ENCODE measurements around the gene MOV10.
A peak's percentile ranks its signal among the peaks of the same experiment; 100 is the strongest.
"Not testable (repeated sequence)": the region's sequence is repeated elsewhere in the genome, so short reads cannot be mapped to it uniquely, and the experiment has no call there.

Gene MOV10

DNA sequence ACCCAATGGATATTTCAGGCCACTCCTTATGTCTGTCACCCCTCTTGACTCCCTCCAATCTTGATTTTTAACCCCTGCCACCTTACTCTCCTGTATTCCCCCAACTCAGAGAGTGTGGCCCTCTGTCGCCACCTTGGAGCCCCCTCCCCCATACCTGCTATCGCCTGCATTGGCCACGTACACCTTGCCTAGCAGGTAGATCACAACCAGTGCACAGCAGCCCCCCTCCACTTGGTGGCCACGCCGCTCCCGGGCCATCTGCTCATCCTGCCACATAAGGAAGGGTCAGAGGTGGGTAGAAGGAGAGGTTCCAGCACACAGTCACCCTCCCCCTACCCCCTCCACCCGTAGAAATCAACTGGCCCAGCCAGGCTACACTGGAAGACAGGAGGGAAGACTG lies 37.7 kb downstream of the MOV10 start:
- no peak for DNase-seq (ENCODE audit: low read depth in 2 of 2)

DNA sequence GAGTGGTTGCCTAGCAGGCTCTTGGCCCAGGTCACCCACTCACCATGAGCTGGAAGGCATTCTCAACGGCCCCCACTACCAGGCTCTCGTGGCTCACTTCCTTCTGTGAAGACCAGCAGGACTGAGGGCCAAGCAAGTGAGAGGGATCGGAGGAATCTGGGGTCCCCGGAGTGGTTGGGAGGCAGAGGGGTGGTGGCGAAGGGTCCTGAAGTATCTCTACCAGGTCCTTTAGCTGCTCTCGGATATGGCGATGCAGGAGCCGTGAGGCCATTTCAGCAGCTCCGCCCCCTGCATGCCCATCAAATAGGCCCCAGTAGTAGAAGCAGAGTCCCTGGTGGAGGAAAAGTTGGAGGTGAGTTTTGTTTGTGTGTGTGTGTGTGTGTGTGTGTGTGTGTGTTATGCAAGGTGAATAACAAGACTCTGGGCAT lies 38.3 kb downstream of the MOV10 start:
- DNase-seq (ENCODE audit: low read depth in 2 of 2) = no peak

DNA sequence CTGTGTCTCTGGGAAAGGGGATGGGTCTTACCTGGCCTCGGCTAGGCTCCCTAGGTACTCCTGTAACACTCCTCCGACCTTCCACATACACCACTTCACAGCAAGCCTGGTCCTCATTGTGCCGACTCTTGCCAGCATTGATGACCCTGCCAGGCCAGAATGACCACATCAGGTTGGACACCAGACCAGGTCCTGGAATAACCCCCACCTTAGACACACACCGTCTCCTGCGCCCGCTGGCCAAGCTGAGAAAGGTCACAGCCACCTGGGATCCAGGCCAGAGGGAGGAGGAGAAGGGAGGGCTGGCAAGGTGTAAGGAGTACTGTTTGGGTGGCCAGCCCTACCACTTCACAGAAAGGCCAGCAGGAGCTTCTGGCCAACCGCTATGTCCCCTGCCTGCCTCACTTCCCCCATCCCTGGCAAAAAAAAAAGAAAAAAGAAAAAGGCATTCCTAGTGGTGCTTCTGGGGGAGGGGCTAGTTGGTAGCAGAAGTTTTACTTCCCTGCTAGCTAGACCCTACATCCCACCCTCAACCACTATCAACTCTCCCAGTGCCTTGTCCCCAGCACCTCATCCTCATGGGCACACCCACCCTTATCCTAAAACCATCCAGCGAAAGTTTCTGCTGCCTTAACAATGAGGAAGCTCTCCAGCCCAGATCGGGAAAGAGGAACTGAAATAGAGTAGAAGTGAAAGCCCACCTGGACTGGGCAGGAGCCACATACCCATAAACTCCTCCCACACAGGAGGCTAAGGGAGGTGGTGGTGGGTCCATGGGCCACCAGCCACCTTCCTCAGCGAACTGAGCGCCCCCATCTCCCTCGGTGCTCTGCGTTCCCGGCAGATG lies 39.2 kb downstream of the MOV10 start:
- DNase-seq (ENCODE audit: low read depth in 2 of 2) = no peak

DNA sequence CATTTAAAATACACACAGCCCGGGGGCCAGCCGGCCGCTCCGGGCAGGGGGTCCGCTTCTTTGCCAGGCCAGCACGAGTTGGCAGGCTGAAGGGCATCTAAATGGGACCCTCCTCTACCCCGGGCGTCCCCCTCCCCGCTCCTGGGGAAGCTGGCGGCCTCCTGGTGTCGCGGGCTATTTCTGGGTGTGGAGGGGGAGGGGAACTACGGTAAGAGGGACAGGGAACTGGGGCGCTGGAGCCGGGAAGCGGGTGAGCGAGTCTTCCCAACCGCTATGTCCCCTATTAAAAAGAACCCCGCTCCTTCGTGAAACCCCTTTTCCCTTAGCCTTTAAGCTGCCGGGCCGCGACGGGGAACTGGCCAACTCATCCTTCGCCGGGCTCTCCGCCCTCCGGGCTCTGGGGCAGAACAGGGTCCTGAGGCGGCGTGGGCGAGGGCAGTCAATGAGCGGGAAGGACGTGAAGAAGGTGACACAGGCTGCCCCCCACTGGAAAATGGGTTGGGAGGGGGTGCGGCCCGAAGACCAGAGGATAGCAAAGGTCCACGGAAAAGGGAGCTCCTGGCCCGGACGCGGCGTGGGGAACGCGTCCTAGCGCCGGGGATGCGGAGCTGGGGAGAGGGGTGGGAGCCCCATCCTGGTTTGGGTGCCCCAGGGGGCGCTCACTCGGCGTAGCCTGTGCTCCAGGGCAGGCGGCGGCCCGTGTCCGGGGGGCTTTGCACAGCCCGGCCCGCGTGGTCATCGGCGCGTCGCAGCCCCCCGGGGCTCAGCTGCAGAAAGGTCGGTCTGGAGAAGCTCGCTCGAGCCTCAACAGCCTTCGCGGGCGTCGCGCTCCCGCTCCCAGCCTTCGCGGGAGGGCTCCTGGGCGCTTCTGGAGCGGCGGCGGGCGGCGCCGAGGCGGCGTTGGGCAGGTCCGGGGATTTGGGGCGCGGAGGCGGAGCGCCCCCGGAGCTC lies 40.1 kb downstream of the MOV10 start:
- no peak for DNase-seq (ENCODE audit: low read depth in 2 of 2)

DNA sequence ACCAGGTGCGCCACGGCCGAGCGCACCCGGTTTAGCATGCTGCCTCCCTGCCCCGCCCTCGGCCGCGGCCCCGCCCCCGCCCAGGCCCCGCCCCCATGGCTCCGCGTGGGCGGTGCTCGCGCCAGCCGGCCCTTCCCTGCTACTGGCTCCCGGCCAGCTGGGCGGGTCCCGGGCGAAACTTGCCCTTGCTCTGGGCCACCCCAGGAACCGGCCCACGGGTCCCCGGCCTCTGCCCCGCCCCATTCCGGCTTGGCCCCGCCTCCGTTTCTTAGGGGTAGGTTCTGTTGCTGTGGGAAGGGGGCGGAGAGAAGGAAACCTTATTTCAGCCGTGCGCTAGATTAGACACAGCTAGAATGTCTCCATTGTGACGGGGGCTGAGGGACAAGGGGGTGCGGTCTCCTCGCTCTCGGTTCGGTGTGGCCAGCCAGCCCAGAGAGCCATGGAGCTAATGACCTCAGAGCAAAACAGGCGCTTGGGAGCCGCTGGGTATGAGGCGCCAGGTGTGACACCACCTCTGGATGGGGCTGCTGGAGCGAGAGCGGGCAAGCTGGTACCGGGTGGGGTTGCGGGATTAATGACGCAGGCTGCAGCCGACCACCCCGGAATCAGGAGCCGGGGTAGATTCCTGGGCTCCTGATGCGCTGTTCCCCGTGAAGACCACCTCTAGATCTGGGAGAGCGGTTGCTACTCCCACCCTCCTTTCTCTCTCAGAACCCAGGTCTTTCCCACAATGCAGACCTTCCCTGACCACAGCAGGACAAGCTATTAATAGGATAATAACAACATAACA lies 41.0 kb downstream of the MOV10 start, which contains the start of gene PPM1J:
Gene PPM1J (minus strand): TSS at position 69 of the 790 bp plus-strand sequence. CDS start 31 bp downstream, at position 38.
- DNase-seq (ENCODE audit: low read depth in 2 of 2) = peak; percentile 73 to 77

DNA sequence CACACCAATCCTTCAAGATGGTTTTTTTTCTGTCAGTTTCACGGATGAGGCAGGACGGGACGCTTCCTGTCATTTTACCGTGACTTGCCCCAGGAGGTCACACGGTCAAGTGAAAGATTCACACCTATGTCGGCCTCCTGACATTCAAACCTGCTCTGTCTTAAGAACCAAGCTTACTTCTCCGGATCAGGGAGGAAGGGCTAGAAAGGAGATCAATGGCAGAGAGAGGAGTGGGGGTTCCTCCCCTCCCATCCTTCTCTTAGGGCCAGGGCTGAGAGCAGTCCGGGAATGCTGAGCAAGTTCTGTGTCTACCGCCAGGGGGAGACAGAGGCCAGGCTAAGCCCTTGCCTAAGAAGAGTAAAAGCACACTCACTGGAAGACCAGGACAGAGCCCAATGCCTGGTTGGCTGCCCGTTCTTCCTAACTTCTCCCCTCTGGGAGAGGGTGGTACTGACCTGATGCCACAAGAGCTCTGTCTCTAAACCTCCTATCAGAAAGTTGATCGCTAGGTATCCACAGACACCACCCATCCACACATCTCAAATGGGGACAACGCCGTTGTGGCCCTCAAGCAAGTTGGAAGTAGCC lies 41.8 kb downstream of the MOV10 start:
- DNase-seq (ENCODE audit: low read depth in 2 of 2) = peak; percentile 74 to 76

DNA sequence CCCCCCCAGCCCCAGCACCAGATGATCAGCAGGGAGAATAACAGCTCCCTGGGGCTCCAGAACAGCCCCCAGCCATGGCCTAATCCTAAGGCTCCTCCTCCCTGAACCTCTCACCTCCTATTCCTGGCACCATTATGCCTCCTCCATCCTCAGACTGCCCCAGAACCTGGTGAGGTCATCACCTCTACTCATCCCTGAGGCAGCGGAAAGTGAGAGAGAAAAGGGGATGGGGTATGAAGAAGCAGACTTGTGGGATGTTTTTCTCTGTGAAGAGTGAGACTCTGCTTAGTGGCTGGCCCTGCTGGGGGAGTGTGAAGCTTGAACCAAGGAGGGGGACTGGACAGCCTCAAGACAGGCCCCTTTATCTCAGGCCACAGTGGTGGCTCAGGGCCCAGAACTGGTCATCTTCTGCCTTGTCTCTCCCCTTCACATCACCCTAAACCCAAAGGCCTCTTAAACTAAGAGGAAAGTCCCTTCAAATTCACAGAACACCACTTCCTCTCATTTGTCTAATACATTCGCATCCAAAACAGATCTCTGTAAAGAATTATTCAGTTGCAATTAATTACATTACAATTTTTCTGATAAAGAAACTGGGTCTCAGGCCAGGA lies 42.9 kb downstream of the MOV10 start:
- no peak for DNase-seq (ENCODE audit: low read depth in 2 of 2)

DNA sequence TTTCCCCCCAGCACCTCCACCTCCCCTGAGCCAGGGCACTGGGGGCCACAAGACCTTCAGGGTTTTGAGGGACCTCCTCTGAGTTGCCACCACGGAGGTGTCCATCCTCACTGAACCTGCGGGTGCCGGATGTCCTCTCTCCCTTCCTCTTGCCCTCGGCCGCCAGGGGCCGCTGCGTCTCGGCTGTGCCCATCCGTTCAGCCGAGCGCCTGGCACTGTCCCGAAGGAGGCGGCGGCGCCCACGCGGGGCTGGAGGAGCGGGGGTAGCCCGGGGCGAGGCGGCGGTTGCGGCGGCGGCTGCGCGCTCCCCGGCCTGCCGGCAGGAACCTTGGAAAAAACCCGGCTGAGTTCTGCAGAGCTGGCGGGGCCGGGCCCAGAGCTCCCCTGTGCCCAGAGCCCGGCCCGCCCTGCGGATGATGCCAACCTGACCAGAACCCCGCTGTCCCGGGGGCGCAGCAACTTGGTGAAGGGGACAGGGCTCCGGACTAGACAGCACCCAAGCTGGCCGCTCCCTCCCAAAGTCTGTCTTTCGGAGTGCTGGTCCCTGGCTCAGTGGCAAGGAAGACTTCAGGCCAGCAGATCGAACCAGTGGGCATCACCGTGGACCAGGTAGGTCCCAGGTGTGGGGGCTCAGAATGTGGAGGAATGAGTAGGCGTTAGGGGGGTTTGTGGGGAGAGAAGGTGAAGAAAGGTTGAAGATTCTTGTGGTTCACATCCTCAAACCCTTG lies 44.4 kb downstream of the MOV10 start:
- no peak for DNase-seq (ENCODE audit: low read depth in 2 of 2)

DNA sequence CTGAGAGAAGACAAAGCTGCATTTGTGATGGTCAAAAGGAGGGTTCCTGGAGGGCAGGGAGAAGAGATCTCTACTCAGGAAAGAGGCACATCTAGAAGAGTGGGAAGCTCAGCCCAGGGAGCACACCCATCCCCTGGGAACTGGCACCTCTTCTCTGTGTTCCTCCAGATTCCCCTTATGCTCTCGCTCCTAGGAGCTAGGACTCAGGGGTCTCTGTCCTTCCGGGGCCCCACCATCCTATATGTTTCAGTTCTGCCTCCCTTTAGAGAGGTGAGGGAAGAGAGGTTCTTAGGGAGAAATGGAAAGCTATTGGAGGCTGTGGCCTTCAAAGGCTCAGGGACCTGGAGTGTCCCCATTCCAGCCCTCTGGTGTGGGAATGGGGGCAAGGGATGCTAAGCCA lies 45.2 kb downstream of the MOV10 start:
- no peak for DNase-seq (ENCODE audit: low read depth in 2 of 2)

DNA sequence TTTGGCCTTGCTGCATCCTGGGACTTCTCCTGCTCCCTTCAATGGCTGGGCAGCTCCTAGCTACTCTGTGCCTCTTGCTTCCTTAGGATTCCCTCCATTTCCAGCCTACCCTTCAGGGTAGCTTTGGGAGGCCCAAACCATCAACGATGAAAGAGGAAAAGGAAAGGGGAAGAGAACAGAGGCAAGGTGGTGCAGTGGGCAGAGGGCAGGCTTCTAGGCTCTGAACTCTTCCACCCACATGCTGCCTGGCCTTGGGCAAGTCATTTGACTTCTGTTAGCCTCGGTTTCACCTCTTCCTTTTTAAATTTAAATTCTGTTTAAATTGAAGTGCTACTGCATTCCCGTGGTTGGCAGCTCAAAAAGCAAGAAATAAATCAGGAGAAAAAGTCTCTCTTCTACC lies 46.3 kb downstream of the MOV10 start:
- DNase-seq (ENCODE audit: low read depth in 2 of 2) = no peak

DNA sequence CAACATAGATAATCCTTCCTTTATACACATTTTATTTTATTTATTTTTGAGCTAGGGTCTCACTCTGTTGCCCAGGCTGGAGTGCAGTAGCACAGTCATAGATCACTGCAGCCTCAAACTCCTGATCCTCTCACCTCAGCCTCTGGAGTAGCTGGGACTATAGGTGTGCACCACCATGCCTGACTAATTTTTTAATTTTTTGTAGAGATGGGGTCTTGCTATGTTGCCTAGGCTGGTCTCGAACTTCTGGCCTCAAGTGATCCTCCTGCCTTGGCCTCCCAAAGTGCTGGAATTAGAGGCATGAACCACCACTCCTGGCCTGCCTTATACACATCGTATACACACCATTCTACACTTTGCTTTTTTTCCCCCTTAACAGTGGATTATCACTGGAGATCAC lies 46.8 kb downstream of the MOV10 start:
- not testable (repeated sequence) for DNase-seq (ENCODE audit: low read depth in 2 of 2)

DNA sequence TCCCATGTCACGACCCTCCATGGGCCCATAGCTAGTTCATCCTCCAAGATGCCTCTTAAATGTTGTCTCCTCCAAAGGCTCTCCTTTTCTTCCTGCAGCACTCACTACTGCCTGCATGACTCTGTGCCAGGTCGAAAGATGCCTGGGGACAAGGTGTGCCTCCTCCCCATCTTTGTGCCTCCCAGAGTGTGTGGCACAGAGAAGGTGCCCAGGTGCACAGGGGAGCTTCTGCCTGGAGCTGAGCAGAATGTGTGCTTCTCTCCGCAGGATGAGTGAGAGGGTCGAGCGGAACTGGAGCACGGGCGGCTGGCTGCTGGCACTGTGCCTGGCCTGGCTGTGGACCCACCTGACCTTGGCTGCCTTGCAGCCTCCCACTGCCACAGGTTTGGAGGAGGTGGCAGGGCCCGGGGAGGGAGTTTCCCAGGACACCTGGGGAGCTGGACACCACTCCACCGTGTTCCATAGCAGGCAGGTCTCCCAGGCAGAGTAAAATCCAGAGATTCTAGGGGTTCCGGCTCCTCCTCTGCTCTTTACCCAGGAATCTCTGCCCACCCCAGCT lies 47.6 kb downstream of the MOV10 start:
- DNase-seq (ENCODE audit: low read depth in 2 of 2) = no peak

DNA sequence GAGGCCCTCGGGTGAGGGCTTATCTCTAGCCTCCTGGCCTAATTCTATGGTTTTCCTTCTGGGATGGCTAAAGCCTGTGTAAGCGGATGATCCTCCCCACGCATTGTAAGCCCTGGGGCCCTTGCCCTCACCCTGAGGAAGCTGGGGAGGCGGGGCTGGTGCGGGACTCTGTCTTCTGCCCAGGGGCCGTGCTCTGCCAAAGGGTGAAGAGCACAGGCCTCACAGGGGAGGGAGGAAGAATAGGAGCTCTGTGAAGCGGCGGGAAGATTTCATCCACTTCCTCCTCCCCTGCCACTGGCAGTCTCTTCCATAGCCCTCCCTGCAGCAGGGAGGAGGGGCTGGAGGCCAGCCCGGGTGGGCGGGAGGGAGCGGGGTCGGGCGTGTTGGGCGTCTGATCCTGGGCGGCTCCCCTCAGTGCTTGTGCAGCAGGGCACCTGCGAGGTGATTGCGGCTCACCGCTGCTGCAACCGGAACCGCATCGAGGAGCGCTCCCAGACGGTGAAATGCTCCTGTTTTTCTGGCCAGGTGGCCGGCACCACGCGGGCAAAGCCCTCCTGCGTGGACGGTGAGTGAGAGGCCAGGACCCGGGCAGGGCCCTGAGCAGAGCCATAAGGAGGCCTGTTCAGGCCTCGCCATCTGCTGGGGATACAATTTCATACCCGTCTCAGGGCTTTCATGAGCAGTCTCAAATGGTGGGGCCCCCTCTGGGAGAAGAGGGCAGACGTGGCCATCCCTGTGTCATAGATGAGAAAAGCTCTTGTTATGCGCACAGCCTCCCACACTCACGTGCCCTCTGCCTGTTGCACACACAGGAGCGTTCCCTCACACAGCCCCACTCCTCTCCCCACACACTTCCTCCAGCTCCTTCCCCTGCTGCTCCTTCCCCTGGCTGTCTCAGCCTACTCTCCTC lies 48.4 kb downstream of the MOV10 start:
- DNase-seq (ENCODE audit: low read depth in 2 of 2) = no peak

DNA sequence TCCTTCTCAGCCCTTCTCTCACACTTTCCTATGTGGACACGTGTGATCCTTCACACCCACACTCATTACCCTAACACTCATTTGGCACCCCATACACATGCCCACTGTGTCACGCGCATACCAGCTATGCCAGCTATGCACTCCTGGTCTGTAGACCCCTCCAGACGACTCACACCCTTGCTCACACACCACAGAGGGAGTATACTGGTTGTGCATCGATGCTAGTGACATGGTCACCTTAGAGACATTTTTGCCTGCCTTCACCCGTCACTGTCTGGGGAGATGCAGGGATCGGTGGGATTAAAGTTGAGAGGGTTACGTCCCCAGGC lies 49.0 kb downstream of the MOV10 start:
- DNase-seq (ENCODE audit: low read depth in 2 of 2) = no peak

DNA sequence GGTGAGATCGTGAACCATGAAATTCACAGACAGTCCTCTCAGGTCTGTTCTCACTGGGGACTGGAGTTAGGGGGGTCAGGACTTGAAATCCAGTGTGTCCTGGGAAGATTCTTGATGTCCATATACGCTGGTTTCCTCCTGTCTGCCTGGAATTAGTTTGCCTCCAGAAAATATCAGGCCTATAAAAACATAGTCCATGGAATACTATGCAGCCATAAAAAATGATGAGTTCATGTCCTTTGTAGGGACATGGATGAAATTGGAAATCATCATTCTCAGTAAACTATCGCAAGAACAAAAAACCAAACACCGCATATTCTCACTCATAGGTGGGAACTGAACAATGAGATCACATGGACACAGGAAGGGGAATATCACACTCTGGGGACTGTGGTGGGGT lies 49.8 kb downstream of the MOV10 start:
- DNase-seq (ENCODE audit: low read depth in 2 of 2) = not testable (repeated sequence)

DNA sequence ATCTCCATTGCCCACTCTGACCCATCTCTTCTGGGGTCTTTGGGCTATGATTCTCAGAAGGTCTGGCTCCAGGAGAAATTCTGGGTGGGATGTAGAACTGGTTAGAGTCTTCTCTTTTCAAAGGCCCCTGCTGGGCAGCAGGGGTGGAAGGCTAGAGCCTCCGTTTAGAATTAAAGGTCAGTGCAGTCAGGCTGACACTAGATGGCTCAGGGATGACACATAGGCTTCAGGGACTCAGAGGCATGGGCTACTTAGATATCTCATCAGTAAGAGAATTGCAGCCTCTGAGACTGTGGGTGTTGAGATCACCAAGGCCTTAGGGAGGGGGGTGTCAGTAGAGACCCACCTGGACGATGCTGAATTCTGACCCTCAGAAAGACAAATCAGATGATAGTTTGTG lies 53.3 kb downstream of the MOV10 start:
- DNase-seq (ENCODE audit: low read depth in 2 of 2) = no peak

DNA sequence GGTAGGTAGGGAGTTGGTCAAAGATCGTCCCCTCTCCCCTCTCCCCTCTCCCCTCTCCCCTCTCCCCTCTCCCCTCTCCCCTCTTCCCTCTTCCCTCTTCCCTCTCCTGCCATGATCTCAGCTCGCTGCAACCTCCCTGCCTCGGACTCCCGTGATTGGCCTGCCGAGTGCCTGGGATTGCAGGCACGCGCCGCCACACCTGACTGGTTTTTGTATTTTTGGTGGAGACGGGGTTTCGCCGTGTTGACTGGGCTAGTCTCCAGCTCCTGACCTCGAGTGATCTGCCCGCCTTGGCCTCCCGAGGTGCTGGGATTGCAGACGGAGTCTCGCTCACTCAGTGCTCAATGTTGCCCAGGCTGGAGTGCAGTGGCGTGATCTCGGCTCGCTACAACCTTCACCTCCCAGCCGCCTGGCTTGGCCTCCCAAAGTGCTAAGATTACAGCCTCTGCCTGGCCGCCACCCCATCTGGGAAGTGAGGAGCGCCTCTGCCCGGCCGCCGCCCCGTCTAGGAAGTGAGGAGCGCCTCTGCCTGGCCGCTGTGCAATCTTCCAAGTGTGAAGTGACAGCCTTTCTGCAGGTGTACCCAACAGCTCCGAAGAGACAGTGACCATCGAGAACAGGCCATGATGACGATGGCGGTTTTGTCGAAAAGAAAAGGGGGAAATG lies 54.0 kb downstream of the MOV10 start:
- not testable (repeated sequence) for DNase-seq (ENCODE audit: low read depth in 2 of 2)

DNA sequence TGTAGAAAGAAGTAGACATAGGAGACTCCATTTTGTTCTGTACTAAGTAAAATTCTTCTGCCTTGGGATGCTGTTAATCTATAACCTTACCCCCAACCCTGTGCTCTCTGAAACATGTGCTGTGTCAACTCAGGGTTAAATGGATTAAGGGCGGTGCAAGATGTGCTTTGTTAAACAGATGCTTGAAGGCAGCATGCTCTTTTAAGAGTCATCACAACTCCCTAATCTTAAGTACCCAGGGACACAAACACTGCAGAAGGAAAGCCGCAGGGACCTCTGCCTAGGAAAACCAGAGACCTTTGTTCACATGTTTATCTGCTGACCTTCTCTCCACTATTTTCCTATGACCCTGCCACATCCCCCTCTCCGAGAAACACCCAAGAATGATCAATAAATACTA lies 54.6 kb downstream of the MOV10 start:
- not testable (repeated sequence) for DNase-seq (ENCODE audit: low read depth in 2 of 2)
